Activated T-cell treated with anti-CD3 and anti-CD28 coated beads for 1 hour (primary cell): Measurements from ENCODE around the gene CIBAR2.
"Not testable (repeated sequence)": the region's sequence is repeated elsewhere in the genome, so short reads cannot be mapped to it uniquely, and the experiment has no call there.

Source experiments
- DNase-seq: peaks from one replicate; pipeline ENCODE4 v3.0.0-alpha.2; 2020; ENCODE audit warnings: low read depth

Gene CIBAR2

GRCh38 chr16:85128079-85128837 is 16.0 kb upstream of the CIBAR2 start:
- no peak for DNase-seq

DNA sequence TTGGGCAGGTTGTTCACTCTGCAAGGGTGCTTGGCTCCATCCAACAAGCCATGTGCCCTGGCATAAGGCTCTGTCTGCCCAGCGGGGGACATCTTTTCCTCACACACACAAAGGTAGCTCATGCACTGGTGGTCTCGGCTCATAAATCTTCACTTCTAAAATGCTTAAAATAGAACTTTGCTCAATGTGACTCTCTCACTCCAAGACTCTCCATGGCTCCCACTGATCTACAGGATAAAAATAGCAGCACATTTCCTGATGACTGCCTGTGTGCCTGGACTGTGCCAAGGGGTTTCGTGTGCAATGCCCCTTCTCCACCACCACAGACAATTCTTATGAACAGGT is 15.1 kb upstream of the CIBAR2 start:
- DNase-seq = no peak

DNA sequence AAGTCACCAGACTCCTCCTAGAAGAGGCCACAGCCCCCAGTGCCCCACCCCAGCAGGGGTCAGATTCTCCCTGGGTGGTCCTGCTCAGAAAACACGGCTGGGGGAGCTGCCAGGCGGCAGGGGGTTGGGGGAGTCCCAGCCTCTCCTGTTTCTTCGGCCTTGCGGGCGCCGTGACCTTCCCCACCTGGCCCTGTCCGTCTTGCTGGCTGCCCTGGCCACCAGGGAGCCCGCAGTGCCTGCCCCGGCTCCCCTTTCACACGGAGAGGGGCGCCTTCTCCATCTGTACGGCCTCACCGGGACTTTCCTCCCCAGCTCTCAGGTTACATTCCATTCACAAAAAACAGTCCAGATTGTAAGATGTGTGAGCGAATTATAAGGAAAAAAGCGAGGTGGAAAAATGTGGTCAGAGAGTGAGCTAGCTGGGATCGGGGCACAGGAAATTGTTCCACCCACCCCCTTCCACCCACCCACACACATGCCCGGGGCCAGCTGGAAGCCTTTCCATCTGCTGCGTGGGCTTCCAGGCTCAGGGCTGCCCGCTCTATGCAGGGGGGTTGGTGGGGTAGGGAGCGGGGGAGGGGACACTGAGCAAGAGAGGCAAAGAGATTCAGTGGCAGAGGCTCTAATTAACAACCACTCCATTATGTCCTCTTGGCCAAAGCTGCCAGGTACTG is 14.6 kb upstream of the CIBAR2 start:
- no peak for DNase-seq

GRCh38 chr16:85126394-85126704 is 14.1 kb upstream of the CIBAR2 start:
- no peak for DNase-seq

GRCh38 chr16:85125570-85126393 is 13.5 kb upstream of the CIBAR2 start:
- no peak for DNase-seq

- no peak for DNase-seq
Observed at GRCh38 chr16:85124636-85125346, 12.5 kb upstream of the CIBAR2 start.

- DNase-seq = no peak
Observed at GRCh38 chr16:85123891-85124635, 11.8 kb upstream of the CIBAR2 start.

DNA sequence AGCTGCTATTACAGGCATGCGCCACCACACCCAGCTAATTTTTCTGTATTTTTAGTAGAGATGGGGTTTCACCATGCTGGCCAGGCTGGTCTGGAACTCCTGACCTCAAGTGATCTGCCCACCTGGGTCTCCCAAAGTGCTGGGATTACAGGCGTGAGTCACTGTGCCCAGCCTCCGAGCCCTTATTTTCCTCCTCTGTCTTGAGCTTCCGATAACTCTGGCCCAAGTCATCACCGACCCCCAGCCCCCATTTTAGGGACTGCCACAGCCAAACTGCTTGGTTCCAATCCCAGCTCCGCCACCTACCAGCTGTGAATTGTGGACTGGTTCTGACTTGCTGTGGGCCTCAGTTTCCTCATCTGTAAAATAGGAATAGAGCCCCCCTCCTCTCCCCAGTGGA is 11.2 kb upstream of the CIBAR2 start:
- DNase-seq = not testable (repeated sequence)

DNA sequence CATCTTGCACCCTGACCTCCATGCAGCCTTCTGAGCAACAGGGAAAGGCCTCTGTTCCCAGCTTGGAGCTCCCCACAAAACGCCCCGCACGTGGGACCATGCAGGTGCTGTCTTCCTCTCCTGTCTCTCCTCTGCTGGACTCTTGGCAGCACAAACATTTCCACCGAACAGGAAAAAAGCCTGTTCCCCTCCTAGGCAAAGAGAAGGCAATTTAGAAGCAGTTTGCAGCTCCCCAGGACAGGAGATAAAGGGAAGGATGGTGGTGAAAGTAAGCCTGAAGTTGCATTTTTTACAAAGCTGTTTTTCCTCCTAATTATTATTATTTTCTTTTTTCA is 7.7 kb upstream of the CIBAR2 start:
- no peak for DNase-seq

DNA sequence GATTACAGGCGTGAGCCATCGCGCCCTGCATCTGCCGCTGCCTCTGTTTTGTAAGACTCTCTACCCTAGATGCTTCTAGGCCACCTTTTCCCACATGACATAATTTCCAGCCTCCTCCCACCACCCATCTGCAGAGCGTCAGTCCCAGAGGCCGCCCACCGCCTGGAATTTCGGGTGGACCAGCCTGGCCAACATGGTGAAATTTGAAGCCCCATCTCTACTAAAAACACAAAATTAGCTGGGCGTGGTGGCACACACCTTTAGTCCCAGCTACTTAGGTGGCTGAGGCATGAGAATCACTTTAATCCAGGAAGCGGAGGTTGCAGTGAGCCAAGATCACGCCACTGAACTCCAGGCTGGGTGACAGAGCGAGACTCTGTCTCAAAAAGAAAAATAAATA is 5.1 kb upstream of the CIBAR2 start:
- no peak for DNase-seq

- peak; percentile 73 for DNase-seq
Observed at GRCh38 chr16:85114909-85115567, 2.8 kb upstream of the CIBAR2 start.

GRCh38 chr16:85113913-85114312 is 1.6 kb upstream of the CIBAR2 start:
- DNase-seq = no peak

GRCh38 chr16:85113168-85113733 is 979 bp upstream of the CIBAR2 start:
- no peak for DNase-seq

DNA sequence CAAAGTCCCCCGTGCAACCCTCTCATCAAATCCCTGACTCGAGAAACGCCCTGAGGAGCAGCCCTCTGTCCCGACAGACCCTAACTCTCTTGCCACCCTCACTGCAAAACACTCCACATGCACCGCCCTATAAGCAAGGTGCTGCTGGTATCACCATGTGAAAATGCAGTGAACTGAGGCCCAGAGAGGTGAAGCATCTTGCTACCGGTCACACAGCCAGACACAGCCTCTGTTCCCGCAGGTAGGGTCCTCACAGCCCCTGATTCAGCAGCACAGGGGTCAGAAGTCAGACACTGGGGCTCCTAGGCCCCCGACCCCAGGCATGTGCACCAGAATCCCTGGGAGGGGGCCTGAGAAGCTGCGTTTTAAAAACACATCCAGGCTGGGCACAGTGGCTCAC is 1.1 kb downstream of the CIBAR2 start:
- no peak for DNase-seq

DNA sequence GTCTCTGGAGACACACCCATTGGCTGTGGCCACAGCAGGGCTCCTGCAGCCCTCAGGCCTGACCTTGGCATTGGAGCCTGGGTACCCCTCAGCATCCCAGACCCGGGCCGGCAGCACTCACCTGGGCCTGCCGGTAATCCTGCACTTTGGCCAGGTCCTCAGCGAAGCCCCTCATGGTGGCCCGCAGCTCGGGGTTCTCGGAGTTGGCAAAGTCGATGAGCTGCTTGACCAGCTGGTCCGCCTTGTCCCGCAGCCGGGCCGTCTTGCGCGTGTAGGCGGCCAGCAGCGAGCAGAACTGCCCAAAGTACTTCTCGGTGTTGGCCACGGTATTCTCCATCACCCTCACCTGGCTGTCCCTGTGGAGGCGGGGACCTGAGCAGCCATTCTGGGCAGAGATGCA is 2.2 kb downstream of the CIBAR2 start:
- no peak for DNase-seq

DNA sequence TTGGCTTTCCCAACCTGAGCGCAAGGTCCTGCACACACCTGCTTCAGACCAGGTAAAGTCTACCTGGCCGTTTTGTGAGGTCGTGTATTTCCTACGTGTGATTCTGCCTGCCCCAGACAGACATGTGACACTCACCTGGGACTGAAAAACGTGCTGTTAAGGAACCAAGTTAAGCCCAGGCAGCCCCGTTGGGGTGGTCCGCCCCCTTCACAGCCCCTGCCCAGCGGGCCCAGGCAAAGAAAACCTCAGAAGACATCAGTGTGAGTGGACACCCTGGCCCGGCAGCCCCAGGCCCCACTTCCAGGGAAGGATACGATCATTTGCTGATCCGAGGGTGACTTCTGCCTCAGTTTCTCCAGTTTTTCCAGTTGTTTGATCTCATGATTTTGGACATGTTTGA is 4.7 kb downstream of the CIBAR2 start:
- DNase-seq = no peak

DNA sequence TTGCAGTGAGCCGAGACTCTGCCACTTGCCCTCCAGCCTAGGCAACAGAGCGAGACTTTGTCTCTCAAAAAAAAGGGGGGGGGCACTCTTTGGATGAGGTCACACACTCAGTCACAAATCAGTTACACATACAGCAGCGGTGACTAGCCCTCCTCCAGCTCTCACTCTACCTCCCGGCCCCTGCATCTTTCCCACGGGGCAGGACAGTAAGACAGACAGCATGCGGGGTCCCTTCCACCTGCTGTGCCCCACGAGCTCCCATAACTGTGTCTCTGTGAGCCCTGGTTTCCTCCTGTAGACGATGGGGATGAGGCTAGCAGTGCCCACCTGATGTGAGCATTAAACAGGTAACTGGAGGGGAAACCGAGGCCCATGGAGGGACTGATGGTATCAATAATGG is 5.2 kb downstream of the CIBAR2 start:
- DNase-seq = no peak

DNA sequence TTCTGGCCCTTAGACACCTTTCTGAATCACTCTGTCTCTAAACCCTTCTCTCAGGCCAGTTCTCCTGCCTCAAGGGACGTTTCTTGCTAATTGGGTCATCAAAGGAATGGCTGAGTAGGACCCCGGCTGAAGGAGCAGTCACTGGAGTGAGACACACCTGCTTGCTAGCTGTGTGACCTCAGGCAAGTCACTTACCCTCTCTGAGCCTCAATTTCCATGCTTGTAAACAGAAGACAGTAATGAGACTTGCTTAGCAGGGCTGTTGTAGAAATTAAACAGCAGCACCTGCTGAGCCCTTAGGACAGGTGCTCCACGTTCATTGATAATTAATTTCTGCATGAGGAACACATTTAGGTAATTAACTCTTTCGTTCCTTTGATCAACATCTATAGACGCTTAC is 6.8 kb downstream of the CIBAR2 start:
- DNase-seq = no peak

- no peak for DNase-seq
Observed at GRCh38 chr16:85104821-85105391, 7.4 kb downstream of the CIBAR2 start.

GRCh38 chr16:85104147-85104546 is 8.1 kb downstream of the CIBAR2 start:
- DNase-seq = no peak
